GDM1 (cell line): ENCODE data around the gene ANTKMT.
"Not testable (repeated sequence)": the region's sequence is repeated elsewhere in the genome, so short reads cannot be mapped to it uniquely, and the experiment has no call there.

Experiments used
- DNase-seq: peaks from one replicate; lab custom pipeline; 2025; lab: John Stamatoyannopoulos, UW

The ANTKMT gene

GRCh38 chr16:743794-744500, 23.0 kb downstream of the ANTKMT start:
- no peak for DNase-seq

- DNase-seq = no peak
Measured at GRCh38 chr16:745739-746138, 24.8 kb downstream of the ANTKMT start.

GRCh38 chr16:746637-747036, 25.7 kb downstream of the ANTKMT start:
- DNase-seq = no peak

- no peak for DNase-seq
Measured at GRCh38 chr16:747978-748746, 27.2 kb downstream of the ANTKMT start.

GRCh38 chr16:749010-749409, 28.1 kb downstream of the ANTKMT start:
- no peak for DNase-seq

- no peak for DNase-seq
Measured at GRCh38 chr16:750485-750884, 29.5 kb downstream of the ANTKMT start.

- DNase-seq = no peak
Measured at GRCh38 chr16:751152-752006, 30.4 kb downstream of the ANTKMT start.

- DNase-seq = no peak
Measured at GRCh38 chr16:752007-752312, 31.0 kb downstream of the ANTKMT start.

GRCh38 chr16:754121-754607, 33.2 kb downstream of the ANTKMT start:
- DNase-seq = not testable (repeated sequence)

GRCh38 chr16:754656-755055, 33.7 kb downstream of the ANTKMT start:
- peak; percentile 65 for DNase-seq

- no peak for DNase-seq
Measured at GRCh38 chr16:756428-756827, 35.5 kb downstream of the ANTKMT start.

- no peak for DNase-seq
Measured at GRCh38 chr16:759110-759910, 38.4 kb downstream of the ANTKMT start.

GRCh38 chr16:760065-760464, 39.1 kb downstream of the ANTKMT start:
- no peak for DNase-seq

- no peak for DNase-seq
Measured at GRCh38 chr16:760545-761343, 39.8 kb downstream of the ANTKMT start, which contains the start of gene MSLN. TSS of gene MSLN (plus strand) at chr16:760734. CDS start at chr16:762681, 1,947 bp downstream.

GRCh38 chr16:761625-762513, 40.9 kb downstream of the ANTKMT start:
- DNase-seq = no peak

- DNase-seq = no peak
Measured at GRCh38 chr16:762595-763268, 41.8 kb downstream of the ANTKMT start.

GRCh38 chr16:763369-764183, 42.6 kb downstream of the ANTKMT start:
- DNase-seq = no peak

GRCh38 chr16:764184-764750, 43.3 kb downstream of the ANTKMT start:
- no peak for DNase-seq
